ENCODE measurements around the gene DENND4C. TPM values are rescaled to one million over a fixed set of nuclear protein-coding genes. Genes with fewer than 3 reads are reported as not detected.

Gene DENND4C
- total RNA-seq, 3 donors from 2014 or later = 146 to 158 (median 148) TPM

DNA sequence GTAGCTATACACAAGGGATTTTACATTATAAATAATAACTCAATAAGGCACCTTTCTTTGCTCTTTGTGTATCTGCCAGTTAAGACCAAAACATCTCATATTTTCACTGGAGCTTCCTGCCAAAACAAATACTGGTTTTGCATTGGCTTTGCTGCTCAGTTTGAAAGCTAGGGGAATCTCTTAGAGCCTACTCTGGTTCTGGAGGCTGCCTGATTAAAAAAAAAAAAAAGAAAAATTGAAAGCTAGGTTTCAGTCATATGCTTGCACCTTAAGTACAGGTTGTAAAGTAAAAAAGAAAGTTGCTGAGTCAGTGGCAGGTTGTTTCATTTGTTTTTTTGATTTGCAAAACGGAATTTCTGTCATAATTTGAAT lies 2.3 kb downstream of the DENND4C start:
- H3K27ac ChIP-seq = peak overlapping the region in 1 of 2 donors; percentile 99
- H3K4me1 ChIP-seq = peaks cover 0 to 8% of the 10 kb centered on the region in 2 donors
- no peaks in the 10 kb centered on the region for H3K36me3 ChIP-seq
- intact Hi-C loops (cut with DNase I; ENCODE audit: low total_unique reads) = no loop called here
- peak overlapping the region; percentile 72 to 100 (median 97) for H3K4me3 ChIP-seq
- no peak for TF ChIP-seq POLR2AphosphoS5 (IDR thresholded peaks at IDR 0.05)
- TF ChIP-seq, protein P1, sequence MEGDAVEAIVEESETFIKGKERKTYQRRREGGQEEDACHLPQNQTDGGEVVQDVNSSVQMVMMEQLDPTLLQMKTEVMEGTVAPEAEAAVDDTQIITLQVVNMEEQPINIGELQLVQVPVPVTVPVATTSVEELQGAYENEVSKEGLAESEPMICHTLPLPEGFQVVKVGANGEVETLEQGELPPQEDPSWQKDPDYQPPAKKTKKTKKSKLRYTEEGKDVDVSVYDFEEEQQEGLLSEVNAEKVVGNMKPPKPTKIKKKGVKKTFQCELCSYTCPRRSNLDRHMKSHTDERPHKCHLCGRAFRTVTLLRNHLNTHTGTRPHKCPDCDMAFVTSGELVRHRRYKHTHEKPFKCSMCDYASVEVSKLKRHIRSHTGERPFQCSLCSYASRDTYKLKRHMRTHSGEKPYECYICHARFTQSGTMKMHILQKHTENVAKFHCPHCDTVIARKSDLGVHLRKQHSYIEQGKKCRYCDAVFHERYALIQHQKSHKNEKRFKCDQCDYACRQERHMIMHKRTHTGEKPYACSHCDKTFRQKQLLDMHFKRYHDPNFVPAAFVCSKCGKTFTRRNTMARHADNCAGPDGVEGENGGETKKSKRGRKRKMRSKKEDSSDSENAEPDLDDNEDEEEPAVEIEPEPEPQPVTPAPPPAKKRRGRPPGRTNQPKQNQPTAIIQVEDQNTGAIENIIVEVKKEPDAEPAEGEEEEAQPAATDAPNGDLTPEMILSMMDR (IDR thresholded peaks at IDR 0.05) = no peak
- no peak for TF ChIP-seq POLR2A (IDR thresholded peaks at IDR 0.05)
- H3K9me3 ChIP-seq = no peaks in the 10 kb centered on the region
- H3K27me3 ChIP-seq = no peaks in the 10 kb centered on the region
- DNase-seq (ENCODE audit: low spot score in 2 of 2) = no peak

DNA sequence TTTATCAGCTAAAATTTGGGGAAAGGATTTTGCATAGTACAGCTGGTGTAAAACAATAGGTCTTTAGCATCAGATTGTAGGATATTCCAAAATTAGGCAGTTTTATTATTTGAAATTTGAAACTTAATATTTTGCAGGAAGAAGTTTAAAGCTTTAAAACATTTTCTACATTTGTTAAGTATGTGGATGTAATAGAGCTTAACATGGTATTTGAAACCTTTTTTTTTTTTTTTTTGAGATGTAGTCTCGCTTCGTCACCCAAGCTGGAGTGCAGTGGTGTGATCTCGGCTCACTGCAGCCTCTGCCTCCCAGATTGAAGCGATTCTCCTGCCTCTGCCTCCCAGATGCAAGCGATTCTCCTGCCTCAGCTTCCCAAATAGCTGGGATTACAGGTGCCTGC lies 2.9 kb downstream of the DENND4C start:
- TF ChIP-seq, protein P1 (IDR thresholded peaks at IDR 0.05) = no peak
- no peak for TF ChIP-seq POLR2AphosphoS5 (IDR thresholded peaks at IDR 0.05)
- no peak for TF ChIP-seq POLR2A (IDR thresholded peaks at IDR 0.05)
- Histone ChIP-seq H3K9me3 (no peaks in the 10 kb centered on the region), H3K4me3 (peak overlapping the region; percentile 16 to 100 (median 97)), H3K27me3 (no peaks in the 10 kb centered on the region), H3K27ac (no peak overlapping the region), H3K4me1 (peaks cover 0 to 8% of the 10 kb centered on the region in 2 donors), H3K36me3 (no peaks in the 10 kb centered on the region)
- intact Hi-C loops (cut with DNase I; ENCODE audit: low total_unique reads) = no loop called here
- DNase-seq (ENCODE audit: low spot score in 2 of 2) = no peak

DNA sequence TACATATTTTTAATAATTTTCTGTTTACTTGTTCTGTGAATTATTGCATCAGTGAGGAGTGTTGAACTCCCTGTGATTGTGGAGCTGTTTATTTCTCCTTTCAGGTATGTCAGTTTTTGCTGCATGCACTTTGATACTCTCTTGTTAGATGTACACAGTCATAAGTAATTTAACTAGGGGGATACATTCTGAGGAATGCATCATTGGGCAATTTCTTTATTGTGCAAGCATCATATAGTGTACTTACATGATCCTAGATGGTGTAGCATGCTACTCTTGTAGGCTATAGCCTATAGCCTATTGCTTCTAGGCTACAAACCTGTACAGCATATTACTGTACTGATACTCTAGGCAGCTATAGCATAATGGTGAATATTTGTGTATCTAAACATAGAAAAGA lies 9.5 kb downstream of the DENND4C start:
- Histone ChIP-seq H3K27ac (no peak overlapping the region), H3K36me3 (no peaks in the 10 kb centered on the region), H3K27me3 (no peaks in the 10 kb centered on the region), H3K4me3 (no peak overlapping the region), H3K9me3 (no peaks in the 10 kb centered on the region), H3K4me1 (no peaks in the 10 kb centered on the region)
- TF ChIP-seq POLR2AphosphoS5 (IDR thresholded peaks at IDR 0.05) (no peak), POLR2A (IDR thresholded peaks at IDR 0.05) (no peak)
- TF ChIP-seq, protein P1 (IDR thresholded peaks at IDR 0.05) = no peak
- intact Hi-C loops (cut with DNase I; ENCODE audit: low total_unique reads) = no loop called here
- no peak for DNase-seq (ENCODE audit: low spot score in 2 of 2)

DNA sequence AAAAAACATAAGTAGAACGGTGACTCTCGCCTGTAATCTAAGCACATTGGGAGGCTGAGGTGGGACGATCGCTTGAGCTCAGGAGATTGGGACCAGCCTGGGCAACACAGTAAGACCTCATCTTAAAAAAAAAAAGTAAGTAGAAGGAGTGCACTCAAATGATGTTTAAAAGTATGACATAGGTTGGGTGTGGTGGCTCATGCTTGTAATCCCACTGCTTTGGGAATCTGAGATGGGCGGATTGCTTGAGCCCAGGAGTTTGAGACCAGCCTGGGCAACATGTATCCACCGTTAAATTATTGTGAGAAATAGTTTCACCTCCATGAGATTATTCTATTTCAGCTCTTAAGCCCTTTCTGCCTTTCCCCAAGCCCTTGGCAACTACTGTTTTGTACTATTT lies 11.2 kb downstream of the DENND4C start:
- intact Hi-C loops (cut with DNase I; ENCODE audit: low total_unique reads) = no loop called here
- DNase-seq (ENCODE audit: low spot score in 2 of 2) = no peak

DNA sequence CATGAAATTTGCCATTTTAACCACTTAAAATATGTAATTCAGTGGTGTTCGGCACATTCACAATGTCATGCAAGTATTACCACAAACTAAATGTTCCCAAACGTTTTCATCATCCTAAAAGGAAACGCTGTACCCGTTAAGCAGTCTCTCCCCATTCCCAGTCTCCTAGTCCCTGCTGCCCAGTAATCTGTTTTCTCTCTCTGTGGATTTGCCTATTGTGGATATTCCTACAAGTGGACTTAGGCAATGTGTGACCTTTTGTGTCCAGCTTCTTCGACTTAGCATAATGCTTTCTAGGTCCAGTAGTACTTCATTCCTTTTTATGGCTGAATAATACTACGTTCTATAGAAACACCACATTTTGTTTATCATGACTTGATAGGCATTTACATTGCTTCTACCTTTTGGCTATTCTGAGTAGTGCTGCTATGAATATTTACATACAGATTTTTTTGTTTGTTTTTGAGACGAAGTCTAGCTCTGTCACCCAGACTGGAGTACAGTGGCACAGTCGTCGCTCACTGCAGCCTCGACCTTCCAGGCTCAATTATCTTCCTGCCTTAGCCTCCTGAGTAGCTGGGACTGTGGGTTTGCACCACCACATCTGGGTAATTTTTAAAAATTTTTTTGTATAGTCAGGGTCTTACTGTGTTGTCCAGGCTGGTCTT lies 13.0 kb downstream of the DENND4C start:
- TF ChIP-seq, protein P1 (IDR thresholded peaks at IDR 0.05) = no peak
- no peak for TF ChIP-seq POLR2AphosphoS5 (IDR thresholded peaks at IDR 0.05)
- TF ChIP-seq POLR2A (IDR thresholded peaks at IDR 0.05) = no peak
- DNase-seq (ENCODE audit: low spot score in 2 of 2) = no peak
- Histone ChIP-seq H3K27ac (no peak overlapping the region), H3K36me3 (no peaks in the 10 kb centered on the region), H3K27me3 (no peaks in the 10 kb centered on the region), H3K4me3 (no peak overlapping the region), H3K4me1 (no peaks in the 10 kb centered on the region), H3K9me3 (no peaks in the 10 kb centered on the region)
- intact Hi-C loops (cut with DNase I; ENCODE audit: low total_unique reads) = no loop called here

More for the DNA sequence above, 11.2 kb downstream of the DENND4C start:
- no peaks in the 10 kb centered on the region for H3K36me3 ChIP-seq
- no peak for TF ChIP-seq POLR2AphosphoS5 (IDR thresholded peaks at IDR 0.05)
- TF ChIP-seq, protein P1 (IDR thresholded peaks at IDR 0.05) = no peak
- TF ChIP-seq POLR2A (IDR thresholded peaks at IDR 0.05) = no peak
- H3K27me3 ChIP-seq = no peaks in the 10 kb centered on the region
- no peaks in the 10 kb centered on the region for H3K9me3 ChIP-seq
- H3K27ac ChIP-seq = no peak overlapping the region
- H3K4me1 ChIP-seq = no peaks in the 10 kb centered on the region
- H3K4me3 ChIP-seq = no peak overlapping the region
